K562 (cell line): Measurements from ENCODE around the gene SAP30L. TPM values are rescaled to one million over a fixed set of nuclear protein-coding genes. Genes with fewer than 3 reads are reported as not detected.

Source experiments
- ADNP ChIP-seq: fragments of 200-800 bp; sonication (Bioruptor generic); IDR thresholded peaks from 2 replicates; pipeline ENCODE4 v1.6.1; 2016; ENCODE audit warnings: missing genetic modification characterization, missing compliant biosample characterization
- CEBPB ChIP-seq: fragments of 450-650 bp; IDR thresholded peaks from 2 replicates; pipeline ENCODE4 v1.6.1; 2016; ENCODE audit warnings: missing genetic modification characterization, missing compliant biosample characterization
- DPF2 ChIP-seq: fragments of 450-650 bp; IDR thresholded peaks from 2 replicates; pipeline ENCODE4 v1.6.1; 2016
- EP400 ChIP-seq: fragments of 450-650 bp; IDR thresholded peaks from 2 replicates; pipeline ENCODE4 v1.6.1; 2017; ENCODE audit warnings: antibody characterized with exemption, mild to moderate bottlenecking, moderate library complexity
- FOXM1 ChIP-seq, 2 experiments: fragments of 450-650 bp in 1 of 2; sonication (generic) in 1 of 2; formaldehyde crosslinking in 1 of 2; IDR thresholded peaks; 2 replicates each; pipeline versions ENCODE4 v1.6.1 to v1.9.0; 2017 to 2022; ENCODE audit warnings: low read depth in 2 of 2, mild to moderate bottlenecking in 2 of 2, missing genetic modification reagents in 1 of 2, moderate library complexity in 1 of 2
- GTF2F1 ChIP-seq: IDR thresholded peaks from 2 replicates; pipeline ENCODE4 v1.6.1; 2011; ENCODE audit warnings: low read depth, low read length, improper control_type of control experiment
- JUN ChIP-seq, 2 experiments: sonication (generic) in 1 of 2; formaldehyde crosslinking in 1 of 2; IDR thresholded peaks; 2 replicates each; pipeline versions ENCODE4 v1.6.1 to v1.8.0; 2012 to 2022; ENCODE audit warnings: borderline replicate concordance in 2 of 2, mild to moderate bottlenecking in 2 of 2, improper control_type of control experiment in 1 of 2, low read depth in 1 of 2, low read length in 1 of 2, missing genetic modification reagents in 1 of 2
- JUND ChIP-seq, 2 experiments: IDR thresholded peaks; 2 replicates in 1 of 2; 3 replicates in 1 of 2; pipeline ENCODE4 v1.6.1; 2011; ENCODE audit warnings: borderline replicate concordance in 2 of 2, low read depth in 2 of 2, low read length in 2 of 2, improper control_type of control experiment in 1 of 2, missing biosample characterization in 1 of 2, missing genetic modification characterization in 1 of 2, missing genetic modification reagents in 1 of 2
- MXD1 ChIP-seq: fragments of 250-450 bp; sonication (Bioruptor Pico); IDR thresholded peaks from 2 replicates; pipeline ENCODE4 v1.8.0; 2021; ENCODE audit warnings: borderline replicate concordance, mild to moderate bottlenecking, moderate library complexity; ENCODE audit not compliant: poor library complexity, severe bottlenecking
- PATZ1 ChIP-seq: fragments of 250-450 bp; sonication (Bioruptor Pico); IDR thresholded peaks from 2 replicates; pipeline ENCODE4 v1.5.0; 2020; ENCODE audit warnings: mild to moderate bottlenecking, borderline replicate concordance
- PTTG1 ChIP-seq: fragments of 450-650 bp; IDR thresholded peaks from 2 replicates; pipeline ENCODE4 v1.6.1; 2016; ENCODE audit warnings: low read depth, mild to moderate bottlenecking, missing genetic modification characterization, missing compliant biosample characterization
- RBFOX2 ChIP-seq: fragments of 200-400 bp; formaldehyde crosslinking; IDR thresholded peaks from 2 replicates; pipeline ENCODE4 v1.6.1; 2017; ENCODE audit warnings: low read depth, mild to moderate bottlenecking, low read length, moderate library complexity
- RHOXF2B ChIP-seq: fragments of 250-450 bp; sonication (Bioruptor Pico); conservative IDR thresholded peaks from 2 replicates; pipeline ENCODE4 v1.5.1; 2021
- TCF7 ChIP-seq: sonication (generic); IDR thresholded peaks from 2 replicates; pipeline ENCODE4 v1.6.1; 2016; ENCODE audit warnings: antibody characterized with exemption, borderline replicate concordance
- TCF7L2 ChIP-seq: fragments of 150-350 bp; IDR thresholded peaks from 2 replicates; pipeline ENCODE4 v1.6.1; 2016; ENCODE audit warnings: low read depth, mild to moderate bottlenecking, low read length, moderate library complexity
- ZNF639 ChIP-seq, 2 experiments: fragments of 200-800 bp in 1 of 2; sonication (Bioruptor generic) in 1 of 2; sonication (generic) in 1 of 2; formaldehyde crosslinking in 1 of 2; IDR thresholded peaks in 1 of 2; conservative IDR thresholded peaks in 1 of 2; 2 replicates each; pipeline versions ENCODE4 v1.5.0 to v1.6.1; 2016 to 2020; ENCODE audit warnings: missing compliant biosample characterization in 1 of 2, missing genetic modification characterization in 1 of 2, missing genetic modification reagents in 1 of 2
- polyA plus RNA-seq, 8 experiments: library from polyadenylated mRNA; depleted of rRNA in 4 of 8; stranded (reverse) in 5 of 8; unstranded in 3 of 8; fragments of >200 nt; fragmentation: Nextera tagmentation in 2 of 8; fragmentation: Illumina TruSeq in 1 of 8; extraction: Ambion mirVana in 2 of 8; extraction: Trizol in 1 of 8; gene quantifications; 2 replicates each; pipeline versions ENCODE4 v1.2.1 to v1.2.3, GENCODE V29; 2011 to 2014; ENCODE audit warnings: inconsistent platforms in 1 of 8, missing spikeins in 1 of 8
- total RNA-seq, 7 experiments: library from RNA; depleted of rRNA in 6 of 7; stranded (reverse); fragments of >200 nt in 6 of 7; fragmentation: Illumina TruSeq in 2 of 7; extraction: Trizol in 2 of 7; gene quantifications; 2 replicates each; pipeline versions ENCODE4 v1.2.1 to v1.2.3, GENCODE V29; 2011 to 2021; ENCODE audit warnings: low replicate concordance in 1 of 7
- TF ChIP-seq, protein P1 (sequence below): sonication (generic); formaldehyde crosslinking; IDR thresholded peaks from 2 replicates; pipeline ENCODE4 v1.8.0; 2023; ENCODE audit warnings: mild to moderate bottlenecking, missing genetic modification reagents
- TF ChIP-seq, protein P2 (sequence below): fragments of 250-450 bp; sonication (Bioruptor Pico); IDR thresholded peaks from 2 replicates; pipeline ENCODE4 v1.5.0; 2022; ENCODE audit warnings: mild to moderate bottlenecking

The SAP30L gene
- total and polyA plus RNA-seq, 9 of the 15 experiments (the other 6 are each of a cell fraction or from before 2014, with no cell fraction given) = 5.1 to 33.6 (median 28.1) TPM

DNA sequence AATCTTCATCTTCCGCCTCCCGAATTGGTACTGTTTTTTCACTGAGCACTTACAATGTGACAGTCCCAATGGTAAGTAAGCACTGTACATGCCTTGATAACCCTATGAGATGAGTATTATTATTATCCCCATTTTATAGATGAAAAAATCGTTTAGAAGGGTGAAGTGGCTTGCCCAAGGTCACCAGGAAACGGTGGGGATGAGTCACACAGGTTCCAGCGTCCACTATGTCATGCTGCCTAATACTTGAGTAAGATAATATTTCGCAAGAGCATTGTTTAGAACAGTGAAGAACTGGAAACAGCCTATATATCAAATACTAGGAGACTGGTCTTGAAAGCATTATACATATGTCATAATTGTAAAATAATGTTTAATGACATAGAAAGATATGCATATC, 19.4 kb downstream of the SAP30L start (continued):
- TF ChIP-seq RHOXF2B (CRISPR knock-in tag) (no peak), ZNF639 (CRISPR knock-in tag; conservative IDR thresholded peaks at IDR 0.05 in 1 of 2, IDR thresholded peaks at IDR 0.05 in 1 of 2) (no peak), RBFOX2 (no peak), ADNP (tag) (peak; percentile 55), TCF7L2 (no peak), MXD1 (CRISPR knock-in tag) (no peak), TCF7 (no peak), DPF2 (peak; percentile 49; the same call in 1 of the 2 replicates), JUND (IDR thresholded peaks at IDR 0.05; ENCODE audit: borderline replicate concordance, low read depth, low read length) (peak; percentile 90), JUND (tag; IDR thresholded peaks at IDR 0.05; ENCODE audit: borderline replicate concordance, low read depth, low read length) (peak; percentile 85; the same call in 2 of the 3 replicates), FOXM1 (IDR thresholded peaks at IDR 0.05; ENCODE audit: low read depth) (no peak), FOXM1 (CRISPR knock-in tag; IDR thresholded peaks at IDR 0.05; ENCODE audit: low read depth) (no peak), CEBPB (peak; percentile 97), EP400 (no peak), PTTG1 (tag) (no peak), JUN (IDR thresholded peaks at IDR 0.05; ENCODE audit: borderline replicate concordance, low read depth, low read length) (peak; percentile 80), JUN (CRISPR knock-in tag; IDR thresholded peaks at IDR 0.05; ENCODE audit: borderline replicate concordance) (no peak), GTF2F1 (no peak), PATZ1 (no peak)
- TF ChIP-seq, protein P1, sequence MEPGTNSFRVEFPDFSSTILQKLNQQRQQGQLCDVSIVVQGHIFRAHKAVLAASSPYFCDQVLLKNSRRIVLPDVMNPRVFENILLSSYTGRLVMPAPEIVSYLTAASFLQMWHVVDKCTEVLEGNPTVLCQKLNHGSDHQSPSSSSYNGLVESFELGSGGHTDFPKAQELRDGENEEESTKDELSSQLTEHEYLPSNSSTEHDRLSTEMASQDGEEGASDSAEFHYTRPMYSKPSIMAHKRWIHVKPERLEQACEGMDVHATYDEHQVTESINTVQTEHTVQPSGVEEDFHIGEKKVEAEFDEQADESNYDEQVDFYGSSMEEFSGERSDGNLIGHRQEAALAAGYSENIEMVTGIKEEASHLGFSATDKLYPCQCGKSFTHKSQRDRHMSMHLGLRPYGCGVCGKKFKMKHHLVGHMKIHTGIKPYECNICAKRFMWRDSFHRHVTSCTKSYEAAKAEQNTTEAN (CRISPR knock-in tag) = no peak
- TF ChIP-seq, protein P2, sequence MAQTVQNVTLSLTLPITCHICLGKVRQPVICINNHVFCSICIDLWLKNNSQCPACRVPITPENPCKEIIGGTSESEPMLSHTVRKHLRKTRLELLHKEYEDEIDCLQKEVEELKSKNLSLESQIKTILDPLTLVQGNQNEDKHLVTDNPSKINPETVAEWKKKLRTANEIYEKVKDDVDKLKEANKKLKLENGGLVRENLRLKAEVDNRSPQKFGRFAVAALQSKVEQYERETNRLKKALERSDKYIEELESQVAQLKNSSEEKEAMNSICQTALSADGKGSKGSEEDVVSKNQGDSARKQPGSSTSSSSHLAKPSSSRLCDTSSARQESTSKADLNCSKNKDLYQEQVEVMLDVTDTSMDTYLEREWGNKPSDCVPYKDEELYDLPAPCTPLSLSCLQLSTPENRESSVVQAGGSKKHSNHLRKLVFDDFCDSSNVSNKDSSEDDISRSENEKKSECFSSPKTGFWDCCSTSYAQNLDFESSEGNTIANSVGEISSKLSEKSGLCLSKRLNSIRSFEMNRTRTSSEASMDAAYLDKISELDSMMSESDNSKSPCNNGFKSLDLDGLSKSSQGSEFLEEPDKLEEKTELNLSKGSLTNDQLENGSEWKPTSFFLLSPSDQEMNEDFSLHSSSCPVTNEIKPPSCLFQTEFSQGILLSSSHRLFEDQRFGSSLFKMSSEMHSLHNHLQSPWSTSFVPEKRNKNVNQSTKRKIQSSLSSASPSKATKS (CRISPR knock-in tag) = no peak
